OCI-LY7 (cell line): ENCODE data around the gene RASA1. TPM values are rescaled to one million over a fixed set of nuclear protein-coding genes. Genes with fewer than 3 reads are reported as not detected.
"Not testable (repeated sequence)": the region's sequence is repeated elsewhere in the genome, so short reads cannot be mapped to it uniquely, and the experiment has no call there.

ENCODE experiments used
- BruUV-seq: library from RNA; stranded (reverse); fragments of 400-500 nt; replicated peaks from 2 replicates; lab custom pipeline; 2021; lab: Mats Ljungman, UMichigan
- CTCF ChIA-PET: fragments of 300-600 bp; sonication (Branson Sonifier 250); formaldehyde crosslinking; loops from one replicate; lab custom pipeline; 2022; ENCODE audit warnings: antibody characterized with exemption; ENCODE audit not compliant: unreplicated experiment; lab: Charles Lee
- POLR2A ChIA-PET: fragments of 300-600 bp; sonication (Branson Sonifier 250); formaldehyde crosslinking; loops from one replicate; lab custom pipeline; 2022; ENCODE audit warnings: antibody characterized with exemption; lab: Charles Lee
- DNase-seq: peaks from one replicate; pipeline ENCODE4 v3.0.0-alpha.2; 2015; ENCODE audit warnings: low spot score
- H2AFZ ChIP-seq: fragments of 200-600 bp; sonication (generic), shearing (Covaris generic); 2 replicates; pipeline ENCODE4 v1.6.1; 2014; ENCODE audit warnings: mild to moderate bottlenecking, antibody characterized with exemption, low read length, moderate library complexity
- H3K27ac ChIP-seq: fragments of 200-600 bp; sonication (generic); 2 replicates; pipeline ENCODE4 v1.5.1; 2014; ENCODE audit warnings: mixed run types, low read depth, mild to moderate bottlenecking, moderate library complexity, low read length, inconsistent platforms; ENCODE audit not compliant: poor library complexity, severe bottlenecking
- H3K36me3 ChIP-seq: fragments of 200-600 bp; sonication (generic); 2 replicates; pipeline ENCODE4 v1.6.1; 2014; ENCODE audit warnings: mild to moderate bottlenecking, antibody characterized with exemption, low read length, moderate library complexity, mixed read lengths; ENCODE audit not compliant: insufficient read depth
- H3K4me1 ChIP-seq: fragments of 200-600 bp; sonication (generic); 2 replicates; pipeline ENCODE4 v1.5.1; 2014; ENCODE audit warnings: mild to moderate bottlenecking, low read length; ENCODE audit not compliant: insufficient read depth, poor library complexity, severe bottlenecking
- H3K4me2 ChIP-seq: fragments of 200-600 bp; sonication (generic); 2 replicates; pipeline ENCODE4 v1.6.1; 2014; ENCODE audit warnings: mild to moderate bottlenecking, low read length
- H3K4me3 ChIP-seq: fragments of 200-600 bp; sonication (generic); 2 replicates; pipeline ENCODE4 v1.5.1; 2014; ENCODE audit warnings: mild to moderate bottlenecking, low read depth, low read length; ENCODE audit not compliant: poor library complexity, severe bottlenecking
- H3K79me2 ChIP-seq: fragments of 200-600 bp; sonication (generic); 2 replicates; pipeline ENCODE4 v1.6.1; 2016; ENCODE audit warnings: low read depth, mild to moderate bottlenecking, low read length, moderate library complexity, mixed read lengths; ENCODE audit not compliant: insufficient read depth
- H3K9me2 ChIP-seq: fragments of 200-600 bp; sonication (generic); 2 replicates; pipeline ENCODE4 v1.6.1; 2016; ENCODE audit warnings: mild to moderate bottlenecking, low read length, mixed read lengths; ENCODE audit not compliant: insufficient read depth
- H3K9me3 ChIP-seq: fragments of 200-600 bp; sonication (generic); 2 replicates; pipeline ENCODE4 v1.6.1; 2014; ENCODE audit warnings: mild to moderate bottlenecking, mixed run types, low read length, mixed read lengths
- H4K20me1 ChIP-seq: fragments of 200-600 bp; sonication (generic); 2 replicates; pipeline ENCODE4 v1.6.1; 2014; ENCODE audit warnings: mild to moderate bottlenecking, antibody characterized with exemption, low read length, moderate library complexity, mixed read lengths; ENCODE audit not compliant: insufficient read depth
- CTCF ChIP-seq: fragments of 200-600 bp; sonication (generic); conservative IDR thresholded peaks from 2 replicates; pipeline ENCODE4 v1.5.1; 2014; ENCODE audit warnings: mild to moderate bottlenecking, antibody characterized with exemption, low read length, moderate library complexity, mixed read lengths
- EZH2phosphoT487 ChIP-seq: fragments of 200-600 bp; sonication (generic); IDR thresholded peaks from 2 replicates; pipeline ENCODE4 v1.6.1; 2018; ENCODE audit warnings: low read depth, borderline replicate concordance, mild to moderate bottlenecking, mixed run types, antibody characterized with exemption, low read length, moderate library complexity, mixed read lengths
- intact Hi-C: fragments of 100-400 bp; cut with micrococcal nuclease; formaldehyde crosslinking; loops from one replicate; pipeline ENCODE4 v1.10.0; 2022; ENCODE audit not compliant: unreplicated experiment
- total RNA-seq, 2 experiments: library from RNA; depleted of rRNA in 1 of 2; stranded (reverse); fragments of >200 nt in 1 of 2; shearing (Covaris generic) in 1 of 2; gene quantifications; 2 replicates each; pipeline ENCODE4 v1.2.3, GENCODE V29; 2014 to 2022

The RASA1 gene
- total RNA-seq, 2 experiments from 2014 or later, result 18.1 to 27.3 TPM

- peak overlapping the region; percentile 81 for H3K4me2 ChIP-seq
- H3K4me3 ChIP-seq, result peak overlapping the region; percentile 84
- H3K9me3 ChIP-seq, result no peaks in the 10 kb centered on the region
- H3K36me3 ChIP-seq, result 0 out of 2 replicates have a peak, but pooled peaks cover 4% of the 10 kb centered on the region
- no peaks in the 10 kb centered on the region for H3K9me2 ChIP-seq
- intact Hi-C loops, result loop anchor here (2.0 to 5.0 kb wide), 2 partner anchors 144 to 187 kb away; partner anchors contain the start of gene CCNH
- ChIA-PET CTCF (interaction anchor here (0.9 to 1.1 kb wide), 3 partner anchors 85 to 189 kb away, joined by 3 read pairs; no protein-coding TSS in a partner anchor), POLR2A (interaction anchor here (0.5 to 2.0 kb wide), 10 partner anchors 14 to 198 kb away, joined by 3 to 9 read pairs (median 4); partner anchors contain the start of gene CCNH)
- H3K27ac ChIP-seq, result no peak overlapping the region
- peaks cover 16% of the 10 kb centered on the region for H3K4me1 ChIP-seq
- BruUV-seq, result no TSS peak
- no peak overlapping the region; the same call in 1 of the 2 replicates for H2AFZ ChIP-seq
- no peak for DNase-seq
- H4K20me1 ChIP-seq, result peaks cover 7% of the 10 kb centered on the region; the same call in 1 of the 2 replicates
- H3K79me2 ChIP-seq, result peaks cover 40% of the 10 kb centered on the region
- TF ChIP-seq CTCF, result no peak
- TF ChIP-seq EZH2phosphoT487, result no peak
Measured at GRCh38 chr5:87268970-87269377, 1.3 kb downstream of the RASA1 start.

- POLR2A ChIA-PET, result interaction anchor here (0.7 kb wide), 1 partner anchor 94 kb away, joined by 3 read pairs; no protein-coding TSS in a partner anchor
- BruUV-seq, H3K36me3 ChIP-seq, H3K4me2 ChIP-seq, H2AFZ ChIP-seq, H4K20me1 ChIP-seq, intact Hi-C loops, H3K9me3 ChIP-seq, H3K27ac ChIP-seq, H3K4me3 ChIP-seq, DNase-seq, H3K9me2 ChIP-seq, CTCF ChIA-PET: not testable (repeated sequence)
- H3K4me1 ChIP-seq, result peaks cover 16% of the 10 kb centered on the region
- H3K79me2 ChIP-seq, result peaks cover 47% of the 10 kb centered on the region
Measured at GRCh38 chr5:87270888-87271287, 3.2 kb downstream of the RASA1 start.

- Histone ChIP-seq H2AFZ (no peak overlapping the region), H3K36me3 (peaks cover 6% of the 10 kb centered on the region; the same call in 1 of the 2 replicates), H3K4me1 (no peaks in the 10 kb centered on the region), H3K9me3 (no peaks in the 10 kb centered on the region), H4K20me1 (0 out of 2 replicates have a peak, but pooled peaks cover 4% of the 10 kb centered on the region), H3K27ac (no peak overlapping the region), H3K4me2 (no peak overlapping the region), H3K9me2 (no peaks in the 10 kb centered on the region), H3K4me3 (no peak overlapping the region), H3K79me2 (peaks cover 58% of the 10 kb centered on the region)
- BruUV-seq, result no TSS peak
- intact Hi-C loops, result no loop called here
- POLR2A ChIA-PET, result interaction anchor here (2.1 kb wide), 1 partner anchor 9 kb away, joined by 5 read pairs; the partner anchor contains the start of gene RASA1
- no peak for DNase-seq
- TF ChIP-seq CTCF, result no peak
- TF ChIP-seq EZH2phosphoT487, result no peak
- CTCF ChIA-PET, result no interaction called here
Measured at GRCh38 chr5:87276655-87277054, 9.0 kb downstream of the RASA1 start.
